AG08395 (cell line): Measurements from ENCODE around the gene MAS1L.

Experiments used
- DNase-seq: peaks from one replicate; pipeline ENCODE4 v3.0.0; 2012; ENCODE audit warnings: mixed read lengths, low spot score

Gene MAS1L

GRCh38 chr6:29510202-29510601, 22.4 kb upstream of the MAS1L start:
- no peak for DNase-seq

- no peak for DNase-seq
Measured at GRCh38 chr6:29509711-29510110, 22.0 kb upstream of the MAS1L start.

GRCh38 chr6:29509239-29509638, 21.5 kb upstream of the MAS1L start:
- DNase-seq = no peak

- no peak for DNase-seq
Measured at GRCh38 chr6:29507319-29507718, 19.6 kb upstream of the MAS1L start.

DNA sequence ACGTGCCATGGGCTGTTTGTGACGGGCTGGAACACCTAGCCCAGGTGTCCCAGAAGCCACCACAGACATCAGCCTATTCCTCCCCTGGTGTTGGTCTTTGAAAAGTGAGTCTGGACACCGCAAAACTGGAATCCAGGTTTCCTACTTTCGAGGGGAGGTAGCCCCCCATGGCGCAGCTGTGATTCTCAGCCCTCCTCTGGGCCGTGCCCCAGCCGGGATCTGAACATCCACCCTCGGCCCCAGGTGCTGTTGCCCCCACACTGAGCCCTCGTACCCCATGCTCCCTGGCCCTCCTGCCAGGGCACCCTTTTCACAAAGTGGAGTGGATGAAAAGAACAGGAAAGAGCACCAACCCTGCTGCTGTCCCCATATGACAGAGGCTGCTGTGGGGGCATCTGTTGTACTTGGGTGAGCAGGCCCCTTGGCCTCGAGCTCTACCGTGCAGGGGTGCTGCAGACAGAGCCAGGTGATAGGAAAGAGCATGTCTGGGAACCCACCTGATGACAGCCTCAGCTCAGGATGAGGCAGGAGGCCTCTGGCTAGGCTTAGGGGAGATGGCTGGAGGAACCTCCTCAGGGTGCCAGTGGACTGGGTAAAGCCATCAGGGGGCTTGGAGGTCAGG, 18.8 kb upstream of the MAS1L start:
- no peak for DNase-seq

- no peak for DNase-seq
Measured at GRCh38 chr6:29505808-29506207, 18.1 kb upstream of the MAS1L start.

GRCh38 chr6:29504961-29505360, 17.2 kb upstream of the MAS1L start:
- DNase-seq = no peak

- DNase-seq = no peak
Measured at GRCh38 chr6:29502597-29502996, 14.8 kb upstream of the MAS1L start.

GRCh38 chr6:29502181-29502580, 14.4 kb upstream of the MAS1L start:
- no peak for DNase-seq

DNA sequence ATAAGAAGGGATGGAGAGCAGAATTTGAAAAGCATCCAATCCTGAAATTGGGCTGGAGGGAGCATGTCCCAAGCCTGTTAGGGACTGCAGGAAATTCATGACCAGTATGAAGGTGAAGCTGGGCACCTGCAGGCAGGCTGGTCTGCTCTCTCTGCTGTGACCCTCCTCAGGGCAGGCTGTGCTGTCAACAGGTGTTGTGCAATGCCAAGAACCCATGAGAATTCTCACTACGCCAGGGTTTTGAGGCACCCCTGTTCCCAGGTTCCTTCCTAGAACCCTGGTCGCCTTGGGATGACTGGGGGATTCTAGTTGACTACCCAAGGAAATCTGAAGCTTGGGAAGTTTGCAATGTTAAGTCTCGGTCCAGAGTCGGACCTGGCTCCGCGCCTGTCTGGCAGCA, 13.3 kb upstream of the MAS1L start:
- DNase-seq = no peak

DNA sequence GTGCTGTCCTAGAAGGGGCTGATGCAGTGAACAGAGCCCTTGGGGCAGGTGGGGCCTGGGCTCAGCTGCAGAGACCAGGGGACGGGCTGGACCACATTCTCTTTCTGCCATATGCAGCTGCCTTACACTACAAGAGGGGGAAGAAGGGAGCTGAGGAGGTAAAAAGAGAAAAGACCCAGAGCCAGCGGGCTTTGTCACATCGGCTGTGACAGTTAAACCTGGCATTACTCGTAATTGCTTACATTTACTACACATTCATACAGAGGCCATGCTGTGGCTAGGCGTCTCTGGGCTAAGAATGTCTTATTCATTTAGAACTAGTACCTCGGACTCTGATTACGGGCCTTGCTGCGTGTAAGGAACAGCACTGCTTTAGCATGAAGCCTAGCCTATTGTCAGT, 12.8 kb upstream of the MAS1L start:
- DNase-seq = no peak

- no peak for DNase-seq
Measured at GRCh38 chr6:29499704-29500103, 11.9 kb upstream of the MAS1L start.

- DNase-seq = no peak
Measured at GRCh38 chr6:29496961-29497360, 9.2 kb upstream of the MAS1L start.

- DNase-seq = no peak
Measured at GRCh38 chr6:29495571-29495970, 7.8 kb upstream of the MAS1L start.

DNA sequence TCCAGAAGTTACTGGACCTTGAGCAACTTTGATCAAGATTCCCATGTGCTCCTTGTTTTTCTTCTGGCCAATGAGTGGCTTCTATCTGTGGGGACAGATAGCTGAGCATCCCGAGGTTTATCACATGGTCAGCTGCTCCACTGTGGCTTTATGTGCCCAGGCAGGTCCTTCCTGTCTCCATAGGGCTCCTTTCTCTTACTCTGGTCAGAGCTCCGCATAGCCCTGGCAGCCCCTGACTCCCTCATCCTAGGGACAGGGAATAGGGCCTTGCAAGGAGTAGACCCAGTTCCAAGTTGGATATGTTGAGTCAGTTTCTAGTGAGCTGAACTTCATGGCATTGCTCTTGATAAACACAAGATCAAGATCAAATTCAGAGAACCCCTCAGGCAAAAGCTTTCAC, 6.4 kb upstream of the MAS1L start:
- DNase-seq = no peak

- no peak for DNase-seq
Measured at GRCh38 chr6:29493261-29493660, 5.5 kb upstream of the MAS1L start.

DNA sequence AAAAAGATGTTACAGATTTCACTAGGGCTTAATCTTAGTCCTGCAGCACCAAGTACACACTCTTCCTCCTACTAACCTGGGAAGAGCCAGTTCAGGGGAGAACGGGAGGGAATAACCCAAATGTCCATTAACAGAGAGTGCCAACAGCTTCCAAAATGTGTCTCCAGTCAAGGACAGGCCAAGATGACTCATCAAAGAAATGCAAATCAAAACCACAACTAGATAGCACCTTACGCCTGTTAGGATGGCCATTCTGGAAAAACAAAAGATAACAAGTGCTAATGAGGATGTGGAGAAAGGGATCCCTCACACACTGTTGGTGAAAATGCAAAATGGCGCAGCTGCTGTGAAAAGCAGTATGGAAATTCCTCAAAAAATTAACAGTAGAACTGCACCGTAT, 3.8 kb upstream of the MAS1L start:
- no peak for DNase-seq

DNA sequence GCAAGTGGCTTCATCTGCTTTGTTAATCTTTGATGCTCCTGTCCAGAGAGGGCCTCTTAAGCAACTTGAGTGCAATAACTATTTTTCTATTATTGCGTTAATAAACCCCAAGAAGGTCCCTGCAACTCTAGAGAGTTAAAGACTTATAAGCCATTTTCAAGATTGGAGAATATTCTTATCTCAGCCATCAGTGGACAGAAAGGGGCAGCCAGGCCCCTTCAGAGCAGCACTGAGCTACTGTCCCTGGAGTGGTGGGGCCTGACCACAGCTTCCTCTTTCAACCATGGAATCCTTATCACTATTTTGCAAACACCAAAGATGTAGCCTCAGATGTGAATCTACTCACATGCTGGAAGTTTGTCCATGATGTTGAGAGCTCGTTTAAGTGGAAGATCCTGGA, 2.8 kb upstream of the MAS1L start:
- no peak for DNase-seq

GRCh38 chr6:29490055-29490454, 2.3 kb upstream of the MAS1L start:
- no peak for DNase-seq

- no peak for DNase-seq
Measured at GRCh38 chr6:29489286-29489685, 1.5 kb upstream of the MAS1L start.

GRCh38 chr6:29488874-29489273, 1.1 kb upstream of the MAS1L start:
- no peak for DNase-seq

DNA sequence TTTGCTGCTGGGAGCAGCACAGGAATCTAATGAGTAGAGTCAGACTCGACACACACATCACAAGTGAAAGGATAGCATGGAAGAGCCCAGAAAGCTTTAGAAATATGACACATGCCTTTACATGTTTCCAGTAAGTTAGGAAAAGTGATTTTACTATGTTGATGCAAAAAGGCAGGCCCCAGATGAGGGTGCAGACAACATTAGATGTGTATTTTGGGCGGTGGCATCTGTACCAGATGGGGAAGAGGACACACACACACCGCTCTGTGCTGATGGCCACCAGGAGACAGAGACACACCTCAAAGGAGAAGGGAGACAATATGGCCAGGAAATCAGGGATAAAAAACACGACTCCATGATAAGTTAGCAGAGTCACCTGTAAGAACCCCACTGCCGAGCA, 625 bp downstream of the MAS1L start:
- DNase-seq = no peak

DNA sequence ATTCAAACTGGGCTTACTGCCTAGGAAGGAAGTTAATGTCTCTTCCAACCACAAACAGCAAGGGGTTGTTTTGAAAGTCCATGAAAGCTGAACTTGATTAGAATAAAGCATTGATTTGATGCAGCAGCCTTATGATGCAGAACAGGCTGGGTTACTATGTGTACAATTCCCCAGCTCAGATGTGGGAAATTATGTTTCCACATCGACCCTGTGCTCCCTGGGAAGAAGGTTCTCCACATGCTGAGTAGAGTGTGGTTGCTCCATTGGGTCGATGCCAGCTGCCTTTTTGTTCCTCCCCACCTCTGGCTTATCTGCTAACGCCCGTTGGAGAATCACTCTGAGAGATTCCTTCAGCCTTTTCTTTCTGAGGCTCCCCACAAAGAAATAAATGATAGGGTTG, 1.2 kb downstream of the MAS1L start:
- DNase-seq = no peak

DNA sequence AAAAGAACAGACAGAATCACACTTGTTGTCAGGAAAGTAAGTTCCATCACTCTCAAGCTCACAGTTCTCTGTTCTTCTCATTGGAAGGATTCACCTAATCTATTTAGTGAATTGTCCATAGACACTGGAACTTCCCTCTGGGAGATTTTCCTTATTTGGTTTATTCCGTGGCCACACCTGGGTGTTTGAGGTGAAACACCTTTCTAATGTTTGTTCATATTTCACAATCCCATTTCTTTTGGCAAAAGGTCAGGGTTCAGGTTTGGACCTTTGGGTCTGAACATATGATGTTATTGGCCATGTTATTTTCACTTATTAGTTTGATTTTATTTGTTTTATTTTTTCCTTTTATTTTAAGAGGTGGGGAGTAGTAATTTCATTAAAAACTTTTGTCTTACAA, 4.0 kb downstream of the MAS1L start:
- no peak for DNase-seq

DNA sequence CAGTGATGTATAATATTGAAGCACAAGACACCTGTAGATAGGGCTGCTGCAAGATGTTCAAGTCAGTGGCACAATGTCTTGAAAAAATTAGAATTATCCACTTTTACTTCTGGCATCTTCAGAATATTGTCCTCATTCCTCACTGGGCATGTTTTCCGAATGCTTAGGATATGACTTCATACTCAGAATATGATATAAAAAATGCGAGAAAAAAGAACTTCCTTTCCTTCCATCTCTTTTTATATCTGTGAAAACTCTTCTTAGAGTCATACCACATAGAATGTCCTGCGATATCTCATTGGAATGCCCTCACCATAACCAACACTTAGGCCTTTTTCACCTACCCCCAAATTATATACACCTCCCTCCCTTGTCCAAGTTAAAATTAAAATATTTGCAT, 4.6 kb downstream of the MAS1L start:
- no peak for DNase-seq
